ENCODE measurements around the gene TBL1XR1.
"Not testable (repeated sequence)": the region's sequence is repeated elsewhere in the genome, so short reads cannot be mapped to it uniquely, and the experiment has no call there.

DNA sequence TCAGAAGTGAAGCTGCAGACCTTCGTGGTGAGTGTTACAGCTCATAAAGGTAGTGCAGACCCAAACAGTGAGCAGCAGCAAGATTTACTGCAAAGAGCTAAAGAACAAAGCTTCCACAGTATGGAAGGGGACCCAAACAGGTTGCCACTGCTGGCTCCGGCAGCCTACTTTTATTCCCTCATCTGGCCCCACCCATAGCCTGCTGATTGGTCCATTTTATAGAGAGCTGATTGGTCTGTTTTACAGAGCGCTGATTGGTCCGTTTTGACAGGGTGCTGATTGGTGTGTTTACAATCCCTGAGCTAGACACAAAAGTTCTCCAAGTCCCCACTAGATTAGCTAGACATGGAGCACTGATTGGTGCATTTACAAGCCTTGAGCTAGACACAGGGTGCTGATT, 5.7 kb upstream of the TBL1XR1 start:
- TF ChIP-seq, protein P1, sequence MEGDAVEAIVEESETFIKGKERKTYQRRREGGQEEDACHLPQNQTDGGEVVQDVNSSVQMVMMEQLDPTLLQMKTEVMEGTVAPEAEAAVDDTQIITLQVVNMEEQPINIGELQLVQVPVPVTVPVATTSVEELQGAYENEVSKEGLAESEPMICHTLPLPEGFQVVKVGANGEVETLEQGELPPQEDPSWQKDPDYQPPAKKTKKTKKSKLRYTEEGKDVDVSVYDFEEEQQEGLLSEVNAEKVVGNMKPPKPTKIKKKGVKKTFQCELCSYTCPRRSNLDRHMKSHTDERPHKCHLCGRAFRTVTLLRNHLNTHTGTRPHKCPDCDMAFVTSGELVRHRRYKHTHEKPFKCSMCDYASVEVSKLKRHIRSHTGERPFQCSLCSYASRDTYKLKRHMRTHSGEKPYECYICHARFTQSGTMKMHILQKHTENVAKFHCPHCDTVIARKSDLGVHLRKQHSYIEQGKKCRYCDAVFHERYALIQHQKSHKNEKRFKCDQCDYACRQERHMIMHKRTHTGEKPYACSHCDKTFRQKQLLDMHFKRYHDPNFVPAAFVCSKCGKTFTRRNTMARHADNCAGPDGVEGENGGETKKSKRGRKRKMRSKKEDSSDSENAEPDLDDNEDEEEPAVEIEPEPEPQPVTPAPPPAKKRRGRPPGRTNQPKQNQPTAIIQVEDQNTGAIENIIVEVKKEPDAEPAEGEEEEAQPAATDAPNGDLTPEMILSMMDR (IDR thresholded peaks at IDR 0.05) = not testable (repeated sequence)
- not testable (repeated sequence) for TF ChIP-seq POLR2AphosphoS5, POLR2A, EP300 (IDR thresholded peaks at IDR 0.05)
